Naive thymus-derived CD8-positive, alpha-beta T cell (primary cell): ENCODE measurements around the gene EMC6. TPM values are rescaled to one million over a fixed set of nuclear protein-coding genes. Genes with fewer than 3 reads are reported as not detected.
"Not testable (repeated sequence)": the region's sequence is repeated elsewhere in the genome, so short reads cannot be mapped to it uniquely, and the experiment has no call there.

Source experiments
- ATAC-seq, 2 donors: fragments of 150-1000 bp; cut with Tn5 transposase in 1 of 2; sonication (Bioruptor Pico), chemical (Tn5 transposase) in 1 of 2; 1 replicate in 1 of 2; 2 replicates in 1 of 2; pipeline ENCODE4 v1.10.0; 2021; ENCODE audit warnings: mild to moderate bottlenecking in 2 of 2, moderate library complexity in 2 of 2
- POLR2A ChIA-PET: fragments of 350-600 bp; sonication (Branson Sonifier 250); formaldehyde crosslinking; loops from one replicate; lab custom pipeline; 2021; ENCODE audit warnings: antibody characterized with exemption; lab: Charles Lee
- DNase-seq, 10 donors: peaks; one replicate each; pipeline versions ENCODE4 v3.0.0 to v3.0.0-alpha.2; 2020 to 2022
- H3K27ac Mint-ChIP-seq, 10 donors: one replicate each; pipeline ENCODE4 v1.8.0; 2020 to 2022; ENCODE audit warnings: mild to moderate bottlenecking in 10 of 10, mixed read lengths in 10 of 10, moderate library complexity in 4 of 10, inconsistent platforms in 1 of 10
- H3K27me3 Mint-ChIP-seq, 5 donors: one replicate each; pipeline ENCODE4 v1.8.0; 2021 to 2022; ENCODE audit warnings: mixed read lengths in 5 of 5
- H3K36me3 Mint-ChIP-seq, 3 donors: one replicate each; pipeline ENCODE4 v1.8.0; 2020 to 2022; ENCODE audit warnings: mixed read lengths in 3 of 3, mild to moderate bottlenecking in 2 of 3, inconsistent platforms in 1 of 3
- H3K4me1 Mint-ChIP-seq, 4 donors: one replicate each; pipeline ENCODE4 v1.8.0; 2021 to 2022; ENCODE audit warnings: mixed read lengths in 4 of 4
- H3K4me3 Mint-ChIP-seq, 10 donors: one replicate each; pipeline ENCODE4 v1.8.0; 2020 to 2022; ENCODE audit warnings: mild to moderate bottlenecking in 10 of 10, mixed read lengths in 10 of 10, moderate library complexity in 6 of 10, inconsistent platforms in 1 of 10
- H3K9me3 Mint-ChIP-seq, 9 donors: one replicate each; pipeline ENCODE4 v1.8.0; 2020 to 2022; ENCODE audit warnings: mixed read lengths in 9 of 9, mild to moderate bottlenecking in 3 of 9, inconsistent platforms in 1 of 9, moderate library complexity in 1 of 9
- polyA plus RNA-seq, 3 donors: library from polyadenylated mRNA; unstranded; fragments of 300-500 nt; fragmentation: Illumina TruSeq; gene quantifications; one replicate each; pipeline ENCODE4 v1.2.3, GENCODE V29; 2021
- total RNA-seq, 8 experiments: library from RNA in 2 of 8; stranded (reverse) in 2 of 8; gene quantifications; one replicate each; pipeline ENCODE4 v1.2.3 and lab custom pipeline; 2021 to 2026

EMC6 gene
- total and polyA plus RNA-seq, 5 experiments from 2014 or later: 29.8 to 97.0 (median 83.3) TPM

GRCh38 chr17:3702041-3702539 lies 33.5 kb downstream of the EMC6 start:
- H3K27me3 Mint-ChIP-seq, H3K36me3 Mint-ChIP-seq, H3K4me3 Mint-ChIP-seq, POLR2A ChIA-PET, H3K9me3 Mint-ChIP-seq, DNase-seq, ATAC-seq: not testable (repeated sequence)
- H3K27ac Mint-ChIP-seq: peak overlapping the region in 1 of 10 donors; percentile 35
- peaks cover 0 to 19% (median 1%) of the 10 kb centered on the region in 4 donors for H3K4me1 Mint-ChIP-seq

- POLR2A ChIA-PET: no interaction called here
- H3K36me3 Mint-ChIP-seq: peaks cover 0 to 2% (median 0%) of the 10 kb centered on the region in 3 donors
- H3K27me3 Mint-ChIP-seq: no peaks in the 10 kb centered on the region
- H3K9me3 Mint-ChIP-seq: peaks cover 0 to 3% (median 0%) of the 10 kb centered on the region in 9 donors
- peak overlapping the region in 1 of 10 donors; percentile 29 for H3K27ac Mint-ChIP-seq
- H3K4me1 Mint-ChIP-seq: peaks cover 0 to 28% (median 4%) of the 10 kb centered on the region in 4 donors
- DNase-seq: no peak
- ATAC-seq: no peak
- no peak overlapping the region for H3K4me3 Mint-ChIP-seq
Measured at GRCh38 chr17:3704931-3705717, 36.5 kb downstream of the EMC6 start.

GRCh38 chr17:3705718-3705984 lies 37.0 kb downstream of the EMC6 start:
- ATAC-seq, H3K4me3 Mint-ChIP-seq, H3K9me3 Mint-ChIP-seq, H3K36me3 Mint-ChIP-seq, H3K27me3 Mint-ChIP-seq, POLR2A ChIA-PET, DNase-seq: not testable (repeated sequence)
- peaks cover 0 to 29% (median 6%) of the 10 kb centered on the region in 4 donors for H3K4me1 Mint-ChIP-seq
- peak overlapping the region in 1 of 10 donors; percentile 29 for H3K27ac Mint-ChIP-seq

- Mint-ChIP-seq H3K27me3 (no peaks in the 10 kb centered on the region), H3K27ac (peak overlapping the region in 4 of 10 donors; percentile 59 to 78 (median 66)), H3K36me3 (peaks cover 0 to 8% (median 2%) of the 10 kb centered on the region in 3 donors), H3K9me3 (no peaks in the 10 kb centered on the region), H3K4me1 (peaks cover 9 to 50% (median 30%) of the 10 kb centered on the region in 4 donors), H3K4me3 (no peak overlapping the region)
- ATAC-seq (no peak), DNase-seq (no peak)
- POLR2A ChIA-PET: interaction anchor here (0.7 to 2.6 kb wide), 3 partner anchors 13 to 258 kb away, joined by 3 to 10 read pairs (median 3); partner anchors contain the start of genes HASPIN and P2RX5
Measured at GRCh38 chr17:3708366-3708765, 39.8 kb downstream of the EMC6 start.

- H3K4me1 Mint-ChIP-seq: peaks cover 14 to 51% (median 37%) of the 10 kb centered on the region in 4 donors
- ATAC-seq (peak; percentile 99), DNase-seq (peak in 9 of 10 donors; percentile 66 to 86 (median 74))
- peaks cover 0 to 28% (median 10%) of the 10 kb centered on the region in 3 donors for H3K36me3 Mint-ChIP-seq
- POLR2A ChIA-PET: interaction anchor here (0.6 to 3.5 kb wide), 9 partner anchors 10 to 1200 kb away, joined by 3 to 25 read pairs (median 4); partner anchors contain the start of genes CTNS, HASPIN, METTL16 and P2RX5
- no peaks in the 10 kb centered on the region for H3K27me3 Mint-ChIP-seq
- H3K9me3 Mint-ChIP-seq: no peaks in the 10 kb centered on the region
- peak overlapping the region in 9 of 10 donors; percentile 26 to 79 (median 63) for H3K4me3 Mint-ChIP-seq
- H3K27ac Mint-ChIP-seq: peak overlapping the region in 9 of 10 donors; percentile 77 to 91 (median 88)
Measured at GRCh38 chr17:3710951-3711383, 42.4 kb downstream of the EMC6 start.

- POLR2A ChIA-PET: interaction anchor here (1.1 to 3.5 kb wide), 2 partner anchors 10 to 16 kb away, joined by 3 to 25 read pairs; partner anchors contain the start of genes HASPIN and P2RX5
- ATAC-seq (no peak), DNase-seq (no peak)
- peak overlapping the region; percentile 75 to 90 (median 87) for H3K27ac Mint-ChIP-seq
- peak overlapping the region; percentile 16 to 63 (median 40) for H3K4me3 Mint-ChIP-seq
- no peaks in the 10 kb centered on the region for H3K9me3 Mint-ChIP-seq
- no peaks in the 10 kb centered on the region for H3K27me3 Mint-ChIP-seq
- peaks cover 4 to 47% (median 24%) of the 10 kb centered on the region in 3 donors for H3K36me3 Mint-ChIP-seq
- peaks cover 16 to 56% (median 47%) of the 10 kb centered on the region in 4 donors for H3K4me1 Mint-ChIP-seq
Measured at GRCh38 chr17:3712811-3713463, 44.3 kb downstream of the EMC6 start.

GRCh38 chr17:3715296-3715695 lies 46.7 kb downstream of the EMC6 start:
- no peaks in the 10 kb centered on the region for H3K9me3 Mint-ChIP-seq
- peak overlapping the region in 4 of 10 donors; percentile 40 to 86 (median 76) for H3K27ac Mint-ChIP-seq
- H3K27me3 Mint-ChIP-seq: no peaks in the 10 kb centered on the region
- H3K4me1 Mint-ChIP-seq: peaks cover 18 to 56% (median 50%) of the 10 kb centered on the region in 4 donors
- no peak for ATAC-seq
- no peak overlapping the region for H3K4me3 Mint-ChIP-seq
- DNase-seq: no peak
- peaks cover 4 to 64% (median 24%) of the 10 kb centered on the region in 3 donors for H3K36me3 Mint-ChIP-seq
- POLR2A ChIA-PET: interaction anchor here (0.6 to 1.4 kb wide), 3 partner anchors 8 to 641 kb away, joined by 3 to 7 read pairs (median 5); partner anchors contain the start of gene HASPIN

- Mint-ChIP-seq H3K36me3 (peaks cover 4 to 70% (median 22%) of the 10 kb centered on the region in 3 donors), H3K9me3 (no peaks in the 10 kb centered on the region), H3K4me1 (peaks cover 19 to 57% (median 52%) of the 10 kb centered on the region in 4 donors), H3K27ac (peak overlapping the region in 1 of 10 donors; percentile 46), H3K4me3 (peak overlapping the region in 1 of 10 donors; percentile 18), H3K27me3 (no peaks in the 10 kb centered on the region)
- POLR2A ChIA-PET: interaction anchor here (0.8 to 1.6 kb wide), 2 partner anchors 17 to 22 kb away, joined by 4 to 6 read pairs; partner anchors contain the start of gene P2RX5
- DNase-seq (no peak), ATAC-seq (no peak)
Measured at GRCh38 chr17:3718201-3718600, 49.6 kb downstream of the EMC6 start.

- H3K4me3 Mint-ChIP-seq: no peak overlapping the region
- DNase-seq: no peak
- H3K27ac Mint-ChIP-seq: peak overlapping the region in 2 of 10 donors; percentile 78 to 91
- no peak for ATAC-seq
- peaks cover 4 to 65% (median 22%) of the 10 kb centered on the region in 3 donors for H3K36me3 Mint-ChIP-seq
- H3K27me3 Mint-ChIP-seq: no peaks in the 10 kb centered on the region
- no peaks in the 10 kb centered on the region for H3K9me3 Mint-ChIP-seq
- H3K4me1 Mint-ChIP-seq: peaks cover 19 to 56% (median 52%) of the 10 kb centered on the region in 4 donors
- POLR2A ChIA-PET: interaction anchor here (0.7 to 1.6 kb wide), 3 partner anchors 18 to 246 kb away, joined by 4 to 6 read pairs (median 6); no protein-coding TSS in a partner anchor
Measured at GRCh38 chr17:3719265-3719664, 50.7 kb downstream of the EMC6 start.

Other genes starting within 250 kb of the EMC6 start
- gene OR1E2, start 235.0 kb upstream of the EMC6 start, total RNA-seq: not detected
- gene OR1E2, start 235.0 kb upstream of the EMC6 start, polyA plus RNA-seq: not detected
- under 1 TPM in 1 of 2 experiments, not detected in 1; 0.36 TPM for gene SPATA22, start 197.0 kb upstream of the EMC6 start, total RNA-seq
- not detected for gene SPATA22, start 197.0 kb upstream of the EMC6 start, polyA plus RNA-seq
- gene ASPA, start 192.8 kb upstream of the EMC6 start, total RNA-seq: not detected
- gene ASPA, start 192.8 kb upstream of the EMC6 start, polyA plus RNA-seq: not detected
- under 1 TPM; 0.13 to 0.38 TPM for gene TRPV3, start 111.0 kb upstream of the EMC6 start, total RNA-seq
- gene TRPV3, start 111.0 kb upstream of the EMC6 start, polyA plus RNA-seq: under 1 TPM in 1 of 3 donors, not detected in 2; 0.47 TPM
- 1 to 10 TPM; 5.9 to 9.3 TPM for gene TRPV1, start 59.4 kb upstream of the EMC6 start, total RNA-seq
- under 1 TPM in 2 of 3 donors, not detected in 1; 0.34 to 0.79 TPM for gene TRPV1, start 59.4 kb upstream of the EMC6 start, polyA plus RNA-seq
- gene SHPK, start 32.6 kb upstream of the EMC6 start, total RNA-seq: 10 to 100 TPM in 1 of 2 experiments, 1 to 10 TPM in 1; 8.8 to 10.1 TPM
- gene SHPK, start 32.6 kb upstream of the EMC6 start, polyA plus RNA-seq: 1 to 10 TPM; 3.5 to 7.1 (median 4.7) TPM
- gene CTNS, start 32.1 kb upstream of the EMC6 start, total RNA-seq: 10 to 100 TPM in 1 of 2 experiments, 1 to 10 TPM in 1; 9.8 to 11.7 TPM
- 1 to 10 TPM; 4.5 to 9.5 (median 8.7) TPM for gene CTNS, start 32.1 kb upstream of the EMC6 start, polyA plus RNA-seq
- 10 to 100 TPM; 12.0 to 14.6 TPM for gene TAX1BP3, start 234 bp upstream of the EMC6 start, total RNA-seq
- gene TAX1BP3, start 234 bp upstream of the EMC6 start, polyA plus RNA-seq: 10 to 100 TPM; 26.6 to 28.1 (median 27.4) TPM
- gene P2RX5, start 27.3 kb downstream of the EMC6 start, total RNA-seq: 10 to 100 TPM; 22.1 to 23.7 TPM
- 10 to 100 TPM; 15.6 to 23.6 (median 16.7) TPM for gene P2RX5, start 27.3 kb downstream of the EMC6 start, polyA plus RNA-seq
- under 1 TPM; 0.38 to 0.57 TPM for gene HASPIN, start 55.1 kb downstream of the EMC6 start, total RNA-seq
- gene HASPIN, start 55.1 kb downstream of the EMC6 start, polyA plus RNA-seq: under 1 TPM in 2 of 3 donors, not detected in 1; 0.13 to 0.28 TPM
- 10 to 100 TPM; 24.5 to 26.8 TPM for gene ITGAE, start 132.4 kb downstream of the EMC6 start, total RNA-seq
- 10 to 100 TPM; 52.7 to 58.1 (median 55.6) TPM for gene ITGAE, start 132.4 kb downstream of the EMC6 start, polyA plus RNA-seq
- gene NCBP3, start 177.4 kb downstream of the EMC6 start, total RNA-seq: 10 to 100 TPM; 51.1 to 52.0 TPM
- gene NCBP3, start 177.4 kb downstream of the EMC6 start, polyA plus RNA-seq: 10 to 100 TPM in 1 of 3 donors, 1 to 10 TPM in 2; 9.3 to 15.5 (median 9.3) TPM
- 1 to 10 TPM; 5.0 to 5.3 TPM for gene CAMKK1, start 224.2 kb downstream of the EMC6 start, total RNA-seq
- gene CAMKK1, start 224.2 kb downstream of the EMC6 start, polyA plus RNA-seq: 1 to 10 TPM in 1 of 3 donors, under 1 TPM in 2; 0.33 to 1.5 (median 0.77) TPM
- gene P2RX1, start 247.7 kb downstream of the EMC6 start, total RNA-seq: 1 to 10 TPM; 1.1 to 1.6 TPM
- gene P2RX1, start 247.7 kb downstream of the EMC6 start, polyA plus RNA-seq: not detected